Spleen (tissue), 11 donors: Measurements from ENCODE around the gene TCF7L2. TPM values are rescaled to one million over a fixed set of nuclear protein-coding genes. Genes with fewer than 3 reads are reported as not detected.

ENCODE experiments used
- DNase-seq: peaks from one replicate; pipeline ENCODE4 v3.0.0-alpha.2; 2020
- H3K27ac ChIP-seq, 8 donors: fragments of 200-600 bp; sonication (generic) in 7 of 8; 1 replicate in 4 of 8; 2 replicates in 4 of 8; pipeline versions ENCODE4 v1.5.0 to v1.8.0; 2016 to 2021; ENCODE audit warnings: inconsistent platforms in 4 of 8, mild to moderate bottlenecking in 4 of 8, moderate library complexity in 1 of 8
- H3K27me3 ChIP-seq, 7 donors: fragments of 200-600 bp; sonication (generic) in 6 of 7; replicated peaks in 1 of 7; 1 replicate in 4 of 7; 2 replicates in 3 of 7; pipeline versions ENCODE4 v1.5.0 to v1.8.0; 2016 to 2021; ENCODE audit warnings: inconsistent platforms in 3 of 7, mild to moderate bottlenecking in 1 of 7
- H3K36me3 ChIP-seq, 6 donors: fragments of 200-600 bp; sonication (generic) in 5 of 6; 1 replicate in 4 of 6; 2 replicates in 2 of 6; pipeline versions ENCODE4 v1.5.0 to v1.8.0; 2016 to 2021; ENCODE audit warnings: inconsistent platforms in 2 of 6
- H3K4me1 ChIP-seq, 6 donors: fragments of 200-600 bp; sonication (generic) in 5 of 6; 1 replicate in 3 of 6; 2 replicates in 3 of 6; pipeline versions ENCODE4 v1.5.0 to v1.8.0; 2016 to 2021; ENCODE audit warnings: inconsistent platforms in 3 of 6
- H3K4me3 ChIP-seq, 8 donors: fragments of 200-600 bp; sonication (generic) in 7 of 8; 1 replicate in 4 of 8; 2 replicates in 4 of 8; pipeline versions ENCODE4 v1.5.0 to v1.8.0; 2016 to 2021; ENCODE audit warnings: inconsistent platforms in 4 of 8, mild to moderate bottlenecking in 4 of 8, moderate library complexity in 2 of 8
- H3K9me3 ChIP-seq, 8 donors: fragments of 200-600 bp; sonication (generic) in 7 of 8; 1 replicate in 4 of 8; 2 replicates in 4 of 8; pipeline versions ENCODE4 v1.5.0 to v1.8.0; 2016 to 2021; ENCODE audit warnings: inconsistent platforms in 4 of 8
- CTCF ChIP-seq, 11 experiments: fragments of 200-600 bp in 7 of 11; fragments of 450-650 bp in 4 of 11; sonication (generic) in 4 of 11; IDR thresholded peaks in 8 of 11; conservative IDR thresholded peaks in 3 of 11; 1 replicate in 7 of 11; 2 replicates in 4 of 11; pipeline versions ENCODE4 v1.4.0 to v1.8.0; 2016 to 2021; ENCODE audit warnings: antibody characterized with exemption in 11 of 11, inconsistent platforms in 4 of 11, mild to moderate bottlenecking in 1 of 11
- POLR2A ChIP-seq, 3 donors: fragments of 450-650 bp; IDR thresholded peaks; one replicate each; pipeline ENCODE4 v1.5.1; 2017; ENCODE audit warnings: antibody characterized with exemption in 3 of 3, mild to moderate bottlenecking in 1 of 3
- POLR2AphosphoS5 ChIP-seq, 3 donors: sonication (generic); formaldehyde crosslinking; IDR thresholded peaks; one replicate each; pipeline ENCODE4 v1.5.1; 2017; ENCODE audit warnings: antibody characterized with exemption in 3 of 3
- WGBS, 5 donors: extraction: QIAGEN DNeasy Blood & Tissue Kit in 3 of 5; methylation state at CpG; one replicate each; pipeline versions ENCODE4 v1.1.5 to v1.1.7; 2013 to 2018; 5-methylcytosine and 5-hydroxymethylcytosine counted together
- intact Hi-C: fragments of 100-400 bp; cut with DNase I; formaldehyde crosslinking; loops from one replicate; pipeline ENCODE4 v1.15.0; 2023; ENCODE audit warnings: low total_unique reads
- polyA plus RNA-seq, 3 donors: library from polyadenylated mRNA; stranded (reverse); fragments of 200-250 nt; gene quantifications; one replicate each; pipeline ENCODE4 v1.2.1, GENCODE V29; 2013
- total RNA-seq, 7 donors: library from RNA; depleted of rRNA in 3 of 7; stranded (reverse); fragments of >200 nt in 3 of 7; fragmentation: NEBNext Ultra II Directional in 4 of 7; extraction: Animal tissue kit (Norgen Biotek cat#: 25700) in 4 of 7; gene quantifications; one replicate each; pipeline versions ENCODE4 v1.1.0 to v1.2.1, GENCODE V29; 2016 to 2021
- donor health status: healthy with polysubstance abuse.
- donor health status: DM: no; HTN: no; CAD: no; lungs with moderate emphysema.
- donor health status: DM: no; HTN: no; CAD: no.
- donor health status: Bipolar disorder and iron deficiency.
- donor health status: healthy.
- donor health status: DM: no; HTN: no; CAD: no.
- donor health status: DM: yes; HTN: yes; CAD: no.

The TCF7L2 gene
- total and polyA plus RNA-seq, 10 donors: 4.6 to 85.6 (median 34.7) TPM

DNA sequence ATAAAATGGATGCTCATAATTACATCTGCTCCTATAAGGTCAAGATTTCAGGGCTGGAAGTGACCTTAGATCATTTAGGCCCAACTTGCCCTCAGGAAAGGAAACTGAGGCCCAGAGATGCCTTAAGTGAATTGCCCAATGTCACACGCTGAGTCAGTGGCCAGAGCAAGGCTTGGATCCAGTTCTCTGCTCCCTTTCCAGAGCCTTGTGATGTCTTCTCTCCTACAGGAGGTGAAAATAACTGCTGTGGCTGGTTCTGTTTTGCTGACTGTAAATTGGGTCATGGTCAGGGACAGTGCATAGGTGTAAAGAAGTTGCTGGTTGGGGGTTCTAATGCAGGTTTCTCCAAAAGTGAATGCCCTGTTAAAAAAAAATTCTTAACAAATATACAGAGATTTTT is 91.3 kb downstream of the TCF7L2 start:
- no peak for TF ChIP-seq POLR2A (IDR thresholded peaks at IDR 0.05)
- no peak for TF ChIP-seq CTCF (IDR thresholded peaks at IDR 0.05 in 8 of 11, conservative IDR thresholded peaks at IDR 0.05 in 3 of 11)
- no peak for TF ChIP-seq POLR2AphosphoS5 (IDR thresholded peaks at IDR 0.05)
- Histone ChIP-seq H3K4me1 (peaks cover 0 to 47% (median 9%) of the 10 kb centered on the region in 6 donors), H3K27ac (no peak overlapping the region), H3K9me3 (no peaks in the 10 kb centered on the region), H3K36me3 (peaks cover 0 to 22% (median 0%) of the 10 kb centered on the region in 6 donors), H3K4me3 (no peak overlapping the region), H3K27me3 (no peaks in the 10 kb centered on the region)
- 83 to 96% (median 89%) methylated on average over 1 of the region's 1 CpG for WGBS, 5 donors
- intact Hi-C loops: no loop called here
- no peak for DNase-seq

- Histone ChIP-seq H3K27me3 (no peaks in the 10 kb centered on the region), H3K4me3 (no peak overlapping the region), H3K36me3 (peaks cover 0 to 22% (median 0%) of the 10 kb centered on the region in 6 donors), H3K9me3 (no peaks in the 10 kb centered on the region), H3K27ac (no peak overlapping the region), H3K4me1 (peaks cover 0 to 47% (median 13%) of the 10 kb centered on the region in 6 donors)
- no peak for DNase-seq
- TF ChIP-seq POLR2AphosphoS5 (IDR thresholded peaks at IDR 0.05) (no peak), POLR2A (IDR thresholded peaks at IDR 0.05) (no peak), CTCF (IDR thresholded peaks at IDR 0.05 in 8 of 11, conservative IDR thresholded peaks at IDR 0.05 in 3 of 11) (no peak)
- WGBS, 5 donors: 70 to 88% (median 77%) methylated on average over 5 of the region's 5 CpGs
- intact Hi-C loops: no loop called here
Observed at GRCh38 chr10:113041841-113042750, 92.0 kb downstream of the TCF7L2 start.

- H3K4me1 ChIP-seq: peaks cover 0 to 52% (median 16%) of the 10 kb centered on the region in 6 donors
- intact Hi-C loops: no loop called here
- H3K27me3 ChIP-seq: no peaks in the 10 kb centered on the region
- peaks cover 0 to 22% (median 0%) of the 10 kb centered on the region in 6 donors for H3K36me3 ChIP-seq
- no peak overlapping the region for H3K27ac ChIP-seq
- no peak overlapping the region for H3K4me3 ChIP-seq
- TF ChIP-seq CTCF (IDR thresholded peaks at IDR 0.05 in 8 of 11, conservative IDR thresholded peaks at IDR 0.05 in 3 of 11) (no peak), POLR2AphosphoS5 (IDR thresholded peaks at IDR 0.05) (no peak), POLR2A (IDR thresholded peaks at IDR 0.05) (no peak)
- WGBS, 5 donors: 72 to 82% (median 75%) methylated on average over 7 of the region's 7 CpGs
- DNase-seq: no peak
- H3K9me3 ChIP-seq: no peaks in the 10 kb centered on the region
Observed at GRCh38 chr10:113042868-113043267, 92.8 kb downstream of the TCF7L2 start.

- Histone ChIP-seq H3K36me3 (peaks cover 0 to 22% (median 0%) of the 10 kb centered on the region in 6 donors), H3K27ac (no peak overlapping the region), H3K4me3 (no peak overlapping the region), H3K4me1 (peaks cover 0 to 49% (median 19%) of the 10 kb centered on the region in 6 donors), H3K27me3 (no peaks in the 10 kb centered on the region), H3K9me3 (no peaks in the 10 kb centered on the region)
- no peak for TF ChIP-seq POLR2A (IDR thresholded peaks at IDR 0.05)
- no peak for TF ChIP-seq CTCF (IDR thresholded peaks at IDR 0.05 in 8 of 11, conservative IDR thresholded peaks at IDR 0.05 in 3 of 11)
- no peak for TF ChIP-seq POLR2AphosphoS5 (IDR thresholded peaks at IDR 0.05)
- no peak for DNase-seq
- 74 to 90% (median 87%) methylated on average over 12 of the region's 12 CpGs for WGBS, 5 donors
- intact Hi-C loops: no loop called here
Observed at GRCh38 chr10:113044016-113044755, 94.1 kb downstream of the TCF7L2 start.
